Osteocyte (in vitro differentiated cells): ENCODE results near the gene BMPR2. TPM values are rescaled to one million over a fixed set of nuclear protein-coding genes. Genes with fewer than 3 reads are reported as not detected.
A peak's percentile ranks its signal among the peaks of the same experiment; 100 is the strongest.
"Not testable (repeated sequence)": the region's sequence is repeated elsewhere in the genome, so short reads cannot be mapped to it uniquely, and the experiment has no call there.

Experiments used
- DNase-seq: peaks from one replicate; pipeline ENCODE4 v3.0.0; 2021; ENCODE audit warnings: mixed read lengths; ENCODE audit not compliant: unreplicated experiment; ENCODE audit errors: extremely low spot score
- H3K27ac Mint-ChIP-seq: one replicate; pipeline ENCODE4 v1.8.0; 2021; ENCODE audit warnings: mild to moderate bottlenecking, mixed read lengths; ENCODE audit not compliant: unreplicated experiment
- H3K27me3 Mint-ChIP-seq: one replicate; pipeline ENCODE4 v1.8.0; 2021; ENCODE audit warnings: mixed read lengths; ENCODE audit not compliant: unreplicated experiment
- H3K36me3 Mint-ChIP-seq: one replicate; pipeline ENCODE4 v1.8.0; 2021; ENCODE audit warnings: mixed read lengths; ENCODE audit not compliant: unreplicated experiment
- H3K4me1 Mint-ChIP-seq: one replicate; pipeline ENCODE4 v1.8.0; 2021; ENCODE audit warnings: mixed read lengths; ENCODE audit not compliant: unreplicated experiment
- H3K4me3 Mint-ChIP-seq: one replicate; pipeline ENCODE4 v1.8.0; 2021; ENCODE audit warnings: mild to moderate bottlenecking, moderate library complexity, mixed read lengths; ENCODE audit not compliant: unreplicated experiment
- H3K9me3 Mint-ChIP-seq: one replicate; pipeline ENCODE4 v1.8.0; 2021; ENCODE audit warnings: mixed read lengths; ENCODE audit not compliant: unreplicated experiment
- CTCF ChIP-seq: fragments of 200-600 bp; sonication (generic); IDR thresholded peaks from 2 replicates; pipeline ENCODE4 v1.5.0; 2021; ENCODE audit warnings: antibody characterized with exemption, mild to moderate bottlenecking, moderate library complexity
- total RNA-seq: library from RNA; stranded (reverse); gene quantifications from 2 replicates; pipeline ENCODE4 v1.2.1, GENCODE V29; 2021

The BMPR2 gene
- total RNA-seq, 1 donor from 2014 or later = 92.3 TPM

DNA sequence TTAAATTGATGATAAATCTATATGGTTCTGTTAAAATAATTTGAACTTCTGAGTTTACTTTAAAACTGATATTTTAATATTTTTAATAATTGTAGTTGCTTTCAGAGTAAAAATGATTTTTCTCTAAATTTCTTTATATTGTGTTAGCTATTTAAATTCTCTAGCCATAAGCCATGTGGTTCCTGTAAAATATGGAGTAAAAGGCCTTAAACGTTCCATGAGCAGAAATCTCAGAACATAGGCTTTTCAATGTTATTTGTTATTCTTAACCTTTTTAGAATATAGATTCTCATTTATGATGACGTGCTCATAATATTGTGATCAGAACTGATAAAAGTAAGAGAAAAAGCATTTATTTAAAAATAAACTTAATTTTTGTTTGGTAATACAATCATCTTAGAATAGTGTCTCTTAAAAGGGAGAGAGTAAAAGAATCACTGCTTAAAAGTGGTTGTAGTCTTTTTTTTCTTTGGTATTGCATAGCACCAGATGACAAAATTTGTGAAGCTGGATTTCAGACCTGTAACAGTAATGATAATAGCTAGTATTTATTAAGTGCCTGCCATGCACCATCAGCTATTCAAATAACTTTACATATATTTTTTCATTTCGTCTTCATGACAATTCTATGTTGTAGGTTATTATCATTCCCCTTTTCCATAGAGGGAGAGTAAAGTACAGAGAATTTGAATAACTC lies 2.7 kb downstream of the BMPR2 start:
- H3K27me3 Mint-ChIP-seq = no peaks in the 10 kb centered on the region
- H3K36me3 Mint-ChIP-seq = peaks cover 1% of the 10 kb centered on the region
- DNase-seq = no peak
- H3K9me3 Mint-ChIP-seq = no peaks in the 10 kb centered on the region
- peaks cover 31% of the 10 kb centered on the region for H3K4me1 Mint-ChIP-seq
- peak overlapping the region; percentile 99 for H3K4me3 Mint-ChIP-seq
- H3K27ac Mint-ChIP-seq = peak overlapping the region; percentile 98
- TF ChIP-seq CTCF = no peak

GRCh38 chr2:202382684-202383083 lies 6.6 kb downstream of the BMPR2 start:
- Mint-ChIP-seq H3K27me3 (no peaks in the 10 kb centered on the region), H3K4me3 (no peak overlapping the region), H3K4me1 (peaks cover 47% of the 10 kb centered on the region)

DNA sequence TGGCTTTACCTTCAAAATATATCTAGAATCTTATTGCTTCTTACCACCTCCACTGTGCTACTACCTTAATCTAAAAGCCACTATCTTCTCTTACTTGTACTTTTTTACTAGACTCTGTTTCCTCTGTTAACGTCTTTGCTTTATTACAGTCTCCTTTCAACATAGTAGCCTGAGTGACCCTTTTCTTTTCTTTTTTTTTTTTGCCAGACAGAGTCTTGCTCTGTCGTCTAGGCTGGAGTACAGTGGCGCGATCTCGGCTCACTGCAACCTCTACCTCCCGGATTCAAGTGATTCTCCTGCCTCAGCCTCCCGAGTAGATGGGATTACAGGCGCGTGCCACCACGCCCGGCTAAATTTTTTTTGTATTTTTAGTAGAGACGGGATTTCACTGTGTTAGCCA lies 10.4 kb downstream of the BMPR2 start:
- peak overlapping the region; percentile 1 for H3K27ac Mint-ChIP-seq
- H3K27me3 Mint-ChIP-seq, DNase-seq, H3K36me3 Mint-ChIP-seq, H3K9me3 Mint-ChIP-seq, H3K4me3 Mint-ChIP-seq: not testable (repeated sequence)
- peaks cover 37% of the 10 kb centered on the region for H3K4me1 Mint-ChIP-seq

More at GRCh38 chr2:202382684-202383083, 6.6 kb downstream of the BMPR2 start:
- Mint-ChIP-seq H3K36me3 (no peaks in the 10 kb centered on the region), H3K27ac (no peak overlapping the region), H3K9me3 (no peaks in the 10 kb centered on the region)
- TF ChIP-seq CTCF = no peak
- DNase-seq = no peak

DNA sequence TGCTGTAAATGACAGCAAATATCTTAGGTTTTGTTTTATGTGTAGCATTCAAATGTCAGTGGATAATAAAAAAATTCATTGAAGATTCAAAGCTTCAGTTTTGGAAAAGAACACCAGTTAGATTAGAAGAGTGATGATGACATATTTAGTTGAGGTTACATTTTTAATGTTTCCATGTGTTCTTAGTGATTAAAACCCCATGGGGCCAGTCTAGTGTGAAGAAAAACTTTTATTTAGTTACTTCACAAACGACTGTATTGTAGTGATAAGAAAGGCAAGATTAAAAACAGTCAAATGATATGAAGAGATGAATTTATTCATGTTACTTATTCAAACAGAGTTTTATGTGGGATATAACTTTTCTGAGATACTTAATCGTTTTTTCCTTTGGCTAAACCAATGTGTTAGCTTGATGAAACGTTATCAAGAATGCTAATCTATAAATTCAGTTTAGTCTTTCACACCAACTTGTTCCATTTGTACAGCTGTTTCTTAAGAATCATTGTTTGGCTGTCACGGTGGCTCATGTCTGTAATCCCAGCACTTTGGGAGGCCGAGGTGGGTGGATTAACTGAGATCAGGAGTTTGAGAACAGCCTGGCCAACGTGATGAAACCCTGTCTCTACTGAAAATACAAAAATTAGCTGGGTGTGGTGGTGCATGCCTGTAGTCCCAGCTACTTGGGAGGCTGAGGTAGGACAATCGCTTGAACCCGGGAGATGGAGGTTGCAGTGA lies 11.6 kb downstream of the BMPR2 start:
- no peaks in the 10 kb centered on the region for H3K9me3 Mint-ChIP-seq
- no peak for DNase-seq
- no peak overlapping the region for H3K4me3 Mint-ChIP-seq
- H3K27me3 Mint-ChIP-seq = no peaks in the 10 kb centered on the region
- TF ChIP-seq CTCF = no peak
- peaks cover 34% of the 10 kb centered on the region for H3K4me1 Mint-ChIP-seq
- H3K27ac Mint-ChIP-seq = peak overlapping the region; percentile 61
- H3K36me3 Mint-ChIP-seq = no peaks in the 10 kb centered on the region

GRCh38 chr2:202400941-202401340 lies 24.8 kb downstream of the BMPR2 start:
- Mint-ChIP-seq H3K27ac (no peak overlapping the region), H3K9me3 (no peaks in the 10 kb centered on the region), H3K4me1 (peaks cover 5% of the 10 kb centered on the region), H3K27me3 (no peaks in the 10 kb centered on the region), H3K36me3 (no peaks in the 10 kb centered on the region), H3K4me3 (no peak overlapping the region)
- DNase-seq = no peak
- no peak for TF ChIP-seq CTCF
